EH (cell line): ENCODE measurements around the gene SNAPC2.
A peak's percentile ranks its signal among the peaks of the same experiment; 100 is the strongest.

ENCODE experiments used
- DNase-seq: peaks from one replicate; pipeline ENCODE4 v3.0.0-alpha.2; 2015; ENCODE audit warnings: low read depth

The SNAPC2 gene, protein sequence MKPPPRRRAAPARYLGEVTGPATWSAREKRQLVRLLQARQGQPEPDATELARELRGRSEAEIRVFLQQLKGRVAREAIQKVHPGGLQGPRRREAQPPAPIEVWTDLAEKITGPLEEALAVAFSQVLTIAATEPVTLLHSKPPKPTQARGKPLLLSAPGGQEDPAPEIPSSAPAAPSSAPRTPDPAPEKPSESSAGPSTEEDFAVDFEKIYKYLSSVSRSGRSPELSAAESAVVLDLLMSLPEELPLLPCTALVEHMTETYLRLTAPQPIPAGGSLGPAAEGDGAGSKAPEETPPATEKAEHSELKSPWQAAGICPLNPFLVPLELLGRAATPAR

DNA sequence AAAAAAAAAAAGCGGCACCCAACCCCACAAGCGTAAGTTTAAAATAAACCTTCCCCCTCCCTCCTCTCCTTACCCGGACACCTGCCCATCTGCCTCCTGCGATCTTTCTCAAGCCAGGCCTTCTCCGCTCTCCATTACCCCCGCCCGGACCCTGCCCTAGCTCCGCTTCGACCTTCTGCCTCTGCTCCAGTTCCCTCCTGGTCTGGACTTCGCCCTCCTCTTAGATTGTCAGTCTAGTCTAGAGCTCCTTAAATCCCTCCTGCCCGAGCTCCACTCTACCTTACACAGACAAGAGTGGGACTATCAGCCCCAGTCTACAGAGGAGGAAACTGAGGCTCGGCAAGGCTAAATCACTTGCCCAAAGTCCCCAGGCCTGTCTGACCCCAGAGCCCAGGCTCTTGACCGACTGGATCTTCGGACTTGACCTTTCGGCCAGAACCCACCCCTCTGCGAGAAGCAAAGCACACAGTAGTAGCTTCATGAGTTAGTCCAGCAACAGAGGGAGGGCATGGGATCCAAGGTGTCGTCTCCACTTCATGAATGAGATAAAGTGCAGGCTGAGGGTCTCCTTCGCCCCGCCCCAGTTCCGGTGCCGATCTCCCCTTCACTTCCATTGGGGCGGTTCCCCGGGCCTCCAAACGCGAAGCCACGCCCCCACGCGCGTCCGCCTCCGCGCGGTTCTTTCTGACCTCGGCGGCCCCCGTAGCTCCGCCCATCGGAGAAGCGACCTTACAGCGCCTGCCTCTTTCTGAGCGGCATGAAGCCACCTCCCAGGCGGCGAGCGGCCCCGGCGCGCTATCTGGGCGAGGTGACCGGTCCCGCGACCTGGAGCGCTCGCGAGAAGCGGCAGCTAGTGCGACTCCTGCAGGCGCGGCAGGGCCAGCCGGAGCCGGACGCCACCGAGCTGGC is at the start of gene SNAPC2:
Gene SNAPC2, plus strand, starts transcription at position 729 of the 909 bp plus-strand sequence. Its CDS starts 29 bp downstream, at position 758.
- DNase-seq = peak; percentile 94

DNA sequence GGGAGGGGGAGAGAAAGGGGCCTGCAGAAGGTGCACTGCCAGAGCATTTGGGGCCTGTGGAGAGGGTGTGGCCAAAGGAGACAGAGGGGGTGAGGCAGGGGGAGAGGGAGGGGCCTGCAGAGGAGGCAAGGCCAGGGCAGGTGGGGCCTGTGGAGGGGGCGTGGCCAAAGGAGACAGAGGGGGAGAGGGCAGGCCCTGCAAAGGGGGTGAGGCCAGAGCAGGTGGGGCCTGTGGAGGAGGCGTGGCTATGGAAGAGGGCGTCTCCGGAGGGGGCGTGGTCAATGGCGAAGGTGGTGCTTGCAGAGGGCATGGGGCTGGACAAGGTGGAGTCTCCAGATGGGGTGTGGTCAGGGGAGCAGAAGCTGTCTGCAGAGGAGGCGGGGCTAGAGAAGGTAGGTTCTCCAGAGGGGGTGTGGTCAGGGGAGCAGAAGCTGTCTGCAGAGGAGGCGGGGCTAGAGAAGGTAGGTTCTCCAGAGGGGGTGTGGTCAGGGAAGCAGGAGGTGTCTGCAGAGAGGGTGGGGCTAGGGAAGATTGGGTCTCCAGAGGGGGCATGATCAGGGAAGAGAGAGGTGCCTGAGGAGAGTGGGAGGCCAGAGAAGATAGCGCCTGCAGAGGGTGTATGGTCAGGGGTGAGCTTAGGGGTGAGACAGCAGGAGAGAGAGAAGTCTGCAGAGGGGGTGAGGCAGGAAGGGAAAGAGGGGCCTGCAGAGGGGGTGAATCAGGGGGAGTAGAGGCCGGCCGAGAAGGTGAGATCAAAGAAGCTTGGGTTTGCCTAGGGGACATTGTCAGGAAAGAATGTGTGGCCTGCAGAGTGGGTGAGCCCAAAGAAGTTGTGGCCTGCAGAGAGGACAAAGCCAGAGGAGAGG is 49.3 kb upstream of the SNAPC2 start:
- peak; percentile 63 for DNase-seq

DNA sequence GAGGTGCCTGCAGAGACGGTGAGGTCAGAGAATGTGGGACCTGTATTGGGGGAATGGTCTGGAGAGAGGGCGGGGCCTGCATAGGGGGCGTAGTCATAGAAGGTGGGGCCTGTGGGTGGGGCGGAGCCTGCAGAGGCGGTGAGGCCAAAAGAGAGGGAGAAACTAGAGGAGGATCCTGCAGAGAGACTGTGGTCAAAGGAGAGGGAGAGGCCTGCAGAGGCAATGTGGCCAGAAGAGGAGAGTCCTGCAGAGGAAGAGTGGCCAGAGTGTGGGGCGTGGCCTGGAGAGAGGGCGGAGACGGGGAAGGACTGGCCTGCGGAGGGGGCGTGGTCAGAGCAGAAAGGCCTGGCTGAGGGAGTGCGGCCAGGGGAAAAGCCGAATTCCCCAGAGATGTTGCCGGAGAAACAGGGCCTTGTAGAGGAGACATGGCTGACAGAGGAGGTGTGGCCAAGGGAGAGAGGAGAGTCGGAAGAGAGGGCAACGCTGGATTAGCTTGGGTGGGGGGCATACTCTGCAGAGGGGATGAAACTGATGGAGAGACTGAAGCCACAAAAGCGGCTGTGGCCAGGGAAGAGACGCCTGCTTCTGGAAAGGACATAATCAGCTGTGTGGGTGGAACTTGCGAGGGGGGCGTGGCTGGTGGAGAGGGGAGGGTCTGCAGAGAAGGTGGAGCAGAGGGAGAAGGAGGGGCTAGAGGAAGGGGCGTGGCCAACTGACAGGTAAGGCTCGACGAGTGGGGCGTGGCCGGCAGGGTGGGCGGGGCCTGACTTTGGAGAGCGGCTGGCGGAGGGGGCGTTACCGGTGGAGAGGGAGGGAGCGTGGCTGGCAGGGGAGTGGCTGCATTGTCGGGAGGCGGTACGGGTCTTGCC is 48.5 kb upstream of the SNAPC2 start:
- DNase-seq = peak; percentile 94

DNA sequence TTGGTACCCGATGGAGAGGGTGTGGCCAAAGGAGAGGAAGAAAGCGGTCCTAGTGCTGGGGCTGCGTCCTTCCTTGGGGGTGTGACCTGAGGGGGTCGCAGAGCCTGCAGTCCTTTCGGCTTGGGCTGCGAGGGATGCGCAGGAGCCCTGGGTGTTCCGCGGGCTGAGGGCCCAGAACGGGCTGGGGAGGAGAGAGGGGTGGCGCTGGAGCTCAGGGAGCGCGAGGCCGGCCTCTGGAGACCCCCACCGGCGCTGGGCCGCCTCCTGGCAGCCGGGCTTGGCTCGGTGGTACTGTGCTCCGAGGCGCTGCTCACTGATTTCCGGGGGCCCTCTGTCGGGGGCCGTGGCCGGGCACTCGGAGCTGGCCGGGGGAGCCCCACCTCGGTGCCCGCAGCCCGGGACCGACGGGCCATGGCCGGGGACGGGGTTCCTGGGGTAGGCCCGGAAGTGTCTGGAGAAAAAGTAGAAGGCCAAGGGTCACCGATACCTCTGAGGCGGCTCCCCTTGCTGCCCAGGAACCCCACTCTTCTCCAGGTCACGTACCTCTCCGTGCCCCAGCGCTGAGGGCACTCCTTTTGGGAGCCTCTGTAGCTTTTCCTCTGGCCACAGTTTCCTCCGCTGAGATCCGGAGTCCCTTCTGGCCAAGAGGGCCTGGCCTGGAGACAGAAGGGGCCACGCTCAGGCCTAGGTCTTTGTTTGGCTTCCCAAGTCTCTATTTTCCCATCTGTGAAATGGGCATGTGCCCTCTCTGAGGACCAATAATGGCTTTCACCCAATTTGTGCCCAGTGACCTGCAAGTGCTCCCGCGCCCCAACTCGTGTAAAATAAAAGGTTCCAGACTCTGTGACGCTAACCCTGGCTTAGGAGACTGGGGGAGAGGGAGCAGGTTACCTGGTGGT is 47.6 kb upstream of the SNAPC2 start:
- DNase-seq = no peak

DNA sequence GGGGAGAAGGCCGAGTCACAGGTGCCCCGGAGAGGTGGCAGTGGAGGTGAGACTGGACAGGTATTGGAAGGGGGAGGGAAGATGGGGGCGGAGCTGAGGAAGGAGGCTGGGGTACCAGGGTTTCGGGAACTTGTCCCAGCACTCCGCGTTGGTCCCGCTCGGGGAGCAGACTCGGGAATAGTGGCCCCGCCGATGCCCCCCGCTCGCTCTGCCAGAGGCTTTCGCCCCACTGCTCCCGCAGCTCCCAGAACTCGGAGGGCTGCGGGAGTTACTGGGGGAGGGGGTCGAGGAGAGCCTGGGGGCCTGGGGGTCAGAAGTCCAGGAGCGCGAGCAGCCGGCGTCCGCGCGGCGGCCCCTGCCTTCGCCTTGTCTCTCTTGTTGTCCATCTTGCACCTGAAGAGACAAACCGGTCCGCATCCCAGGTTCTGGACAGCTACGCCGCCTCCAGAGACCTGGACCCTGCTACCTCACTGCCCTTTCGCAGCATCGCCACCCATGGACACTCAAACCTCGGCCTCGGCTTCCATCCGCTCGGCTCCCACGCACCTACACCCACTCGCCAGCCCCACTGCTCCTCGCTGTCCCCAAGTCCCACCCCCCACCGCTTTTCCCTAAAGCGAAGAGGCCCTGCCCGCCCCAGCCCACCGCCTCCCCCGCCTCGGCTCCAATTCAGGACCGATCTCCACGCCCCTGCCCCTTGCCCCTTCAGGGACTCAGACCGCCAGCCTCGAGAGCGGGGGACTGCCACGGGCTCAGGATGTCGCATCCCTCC is 46.6 kb upstream of the SNAPC2 start:
- no peak for DNase-seq

DNA sequence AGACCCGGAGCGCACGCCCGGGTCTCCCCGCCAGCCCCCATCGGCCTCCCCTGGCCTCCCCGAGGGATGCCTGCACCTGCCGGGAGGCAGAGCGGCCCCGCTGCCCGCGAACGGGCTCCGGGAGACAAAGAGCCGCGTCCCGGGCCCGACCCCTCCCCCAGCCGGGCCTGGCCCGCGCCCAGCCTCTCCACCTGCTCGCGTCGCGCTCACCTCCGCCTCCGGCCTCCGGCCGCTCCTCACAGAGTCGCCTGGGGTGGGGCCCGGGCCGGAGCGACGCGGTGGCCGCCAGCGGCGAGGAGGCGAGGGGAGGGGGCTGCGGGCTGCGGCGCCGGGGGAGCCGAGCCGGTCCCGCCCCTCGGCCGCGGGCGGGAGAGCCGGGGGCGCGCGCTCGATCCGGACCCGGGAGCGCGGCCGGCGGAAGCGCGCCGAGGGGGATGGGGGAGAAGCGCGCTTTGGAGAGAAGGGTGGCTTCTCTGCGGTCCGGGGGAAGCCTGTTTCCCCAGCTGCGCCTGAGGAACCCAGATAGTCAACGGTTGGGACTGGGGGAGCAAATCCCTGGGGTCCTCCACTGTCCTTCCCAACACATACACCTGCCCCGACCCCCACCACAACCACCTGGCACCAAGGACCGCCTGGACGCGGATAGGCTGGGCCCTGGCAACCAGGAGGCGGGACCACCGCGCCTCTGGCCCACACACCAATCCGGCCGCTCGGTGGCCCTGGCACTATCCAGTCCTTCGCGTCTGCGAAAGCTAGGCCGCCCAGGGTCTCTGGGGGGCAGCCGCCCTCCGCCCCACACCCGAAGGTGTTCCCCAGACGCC is 45.9 kb upstream of the SNAPC2 start, which contains the start of gene PRR36:
Gene PRR36, minus strand, starts transcription at position 315 of the 821 bp plus-strand sequence. CDS start 701 bp downstream, outside the sequence.
- DNase-seq = no peak

DNA sequence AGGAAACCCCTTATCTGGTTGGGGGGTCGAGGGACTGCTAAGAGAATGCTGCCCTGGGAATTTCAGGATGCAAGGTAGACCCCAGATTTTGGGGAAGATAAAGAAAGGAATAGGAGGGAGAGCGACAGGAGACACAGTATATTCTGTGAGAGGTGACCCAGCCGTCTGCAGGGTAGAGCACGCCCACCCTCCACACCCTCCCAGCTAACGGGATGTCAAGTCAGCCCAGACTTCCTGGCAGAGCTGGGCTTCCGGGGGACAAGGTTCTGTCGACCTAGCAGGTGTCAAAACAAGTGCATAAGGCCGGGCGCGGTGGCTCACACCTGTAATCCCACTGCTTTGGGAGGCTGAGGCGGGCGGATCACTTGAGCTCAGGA is 45.3 kb upstream of the SNAPC2 start:
- DNase-seq = no peak

DNA sequence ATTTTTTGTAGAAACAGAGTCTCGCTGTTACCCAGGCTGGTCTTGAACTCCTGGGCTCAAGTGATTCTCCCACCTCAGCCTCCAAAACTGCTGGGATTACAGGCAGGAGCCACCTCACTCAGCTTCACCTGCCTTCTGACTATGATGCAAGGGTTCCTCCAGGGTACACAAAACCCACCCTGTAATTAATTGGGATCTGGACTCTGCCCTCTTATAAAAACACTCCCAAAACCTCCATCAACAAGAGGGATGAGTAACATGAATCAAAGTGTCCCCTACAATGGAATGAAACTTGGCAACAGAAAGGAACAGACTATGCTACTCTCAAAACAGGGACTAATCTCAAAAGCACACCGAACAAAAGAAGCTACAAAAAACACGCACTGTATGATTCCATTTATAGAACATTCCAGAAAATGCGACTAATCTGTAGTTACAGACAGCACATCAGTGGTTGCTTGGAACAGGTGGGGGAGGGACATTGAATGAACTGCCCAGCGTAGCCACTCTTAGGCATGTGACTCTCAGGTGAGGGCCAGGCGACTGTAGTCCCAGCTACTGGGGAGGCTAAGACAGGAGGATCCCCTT is 42.8 kb upstream of the SNAPC2 start:
- peak; percentile 39 for DNase-seq

DNA sequence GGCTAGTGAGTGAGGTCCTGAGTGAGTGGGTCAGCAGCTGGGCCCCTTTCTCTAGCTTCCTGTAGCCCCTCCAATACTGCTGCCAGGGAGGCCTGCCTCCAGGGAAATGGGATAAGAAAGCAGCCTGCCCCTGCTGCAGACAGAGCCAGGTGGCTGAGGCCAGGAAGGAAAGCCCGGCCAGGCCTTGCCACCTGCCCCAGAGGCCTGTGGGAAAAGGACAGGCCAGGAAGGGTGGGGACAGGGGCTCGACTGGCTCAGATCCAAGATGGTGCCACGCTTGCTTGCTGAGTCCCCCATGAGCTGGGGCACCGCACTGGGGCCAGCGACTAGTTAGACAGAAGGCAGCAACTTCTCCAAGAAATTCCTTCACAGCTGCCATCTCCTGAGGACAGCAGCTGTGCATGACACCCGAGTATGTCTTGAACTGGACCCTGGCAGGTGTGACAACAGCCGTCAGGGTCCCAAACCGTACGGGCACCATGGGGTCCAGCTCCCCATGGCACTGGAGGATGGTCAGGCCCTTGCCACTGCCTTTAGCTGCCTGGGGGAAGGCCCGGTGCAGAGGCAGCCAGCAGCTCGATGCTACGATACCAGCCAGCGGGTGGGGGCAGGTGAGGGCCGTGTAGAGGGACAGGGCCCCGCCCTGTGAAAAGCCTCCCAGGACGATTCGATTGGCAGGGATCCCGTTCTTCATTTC is 40.9 kb upstream of the SNAPC2 start:
- no peak for DNase-seq

DNA sequence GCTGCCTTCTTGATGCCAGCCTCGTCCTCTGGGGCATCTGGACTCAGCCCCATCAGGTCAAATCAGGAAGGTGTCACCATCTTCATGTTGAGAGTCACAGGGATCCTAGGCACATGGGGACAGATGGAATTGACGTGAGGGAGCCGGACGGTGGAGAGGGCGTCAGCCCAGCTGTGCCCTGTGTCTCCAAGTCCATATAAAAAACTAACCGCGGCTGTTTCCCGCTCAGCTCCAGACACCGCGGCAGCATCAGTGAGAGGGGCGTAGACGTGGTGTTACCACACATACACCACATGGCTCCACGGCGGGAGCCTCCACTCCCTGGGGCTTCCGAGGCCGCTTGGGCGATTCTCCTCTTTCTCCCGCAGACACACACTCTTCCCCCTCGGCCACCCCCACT is 40.3 kb upstream of the SNAPC2 start:
- DNase-seq = no peak

DNA sequence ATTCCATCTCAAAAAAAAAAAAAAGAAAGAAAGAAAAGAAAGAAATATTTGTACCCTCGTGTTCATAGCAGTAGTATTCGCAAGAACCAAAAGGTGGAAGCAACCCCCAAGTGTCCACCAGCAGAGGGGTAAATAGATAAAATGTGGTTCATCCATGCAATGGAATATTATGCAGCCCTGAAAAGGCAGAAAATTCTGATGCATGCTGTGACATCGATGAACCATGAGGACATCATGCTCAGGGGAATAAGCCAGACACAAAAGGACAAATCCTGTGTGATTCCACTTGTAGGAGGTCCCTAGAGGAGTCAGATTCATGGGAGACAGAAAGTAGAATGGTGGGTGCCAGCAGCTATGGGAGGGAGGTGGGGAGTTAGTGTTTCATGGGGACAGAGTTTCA is 38.2 kb upstream of the SNAPC2 start:
- DNase-seq = no peak

DNA sequence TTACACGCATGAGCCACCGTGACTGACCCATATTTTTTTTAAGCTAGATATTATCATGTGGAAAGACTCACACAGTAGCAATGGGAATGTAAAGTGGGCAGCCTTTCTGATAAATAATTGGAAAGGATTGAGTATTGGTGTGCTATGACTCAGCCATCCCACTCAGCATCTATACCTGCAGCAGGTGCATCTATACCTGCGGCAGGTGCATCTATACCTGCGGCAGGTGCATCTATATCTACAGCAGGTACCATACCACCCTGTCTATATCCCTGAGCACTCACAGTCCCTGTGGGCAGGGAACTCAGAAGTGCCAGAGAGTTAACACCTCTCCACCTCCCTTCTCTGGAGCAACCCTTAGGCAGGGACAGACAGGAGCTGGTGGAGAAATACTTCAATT is 37.0 kb upstream of the SNAPC2 start:
- no peak for DNase-seq

DNA sequence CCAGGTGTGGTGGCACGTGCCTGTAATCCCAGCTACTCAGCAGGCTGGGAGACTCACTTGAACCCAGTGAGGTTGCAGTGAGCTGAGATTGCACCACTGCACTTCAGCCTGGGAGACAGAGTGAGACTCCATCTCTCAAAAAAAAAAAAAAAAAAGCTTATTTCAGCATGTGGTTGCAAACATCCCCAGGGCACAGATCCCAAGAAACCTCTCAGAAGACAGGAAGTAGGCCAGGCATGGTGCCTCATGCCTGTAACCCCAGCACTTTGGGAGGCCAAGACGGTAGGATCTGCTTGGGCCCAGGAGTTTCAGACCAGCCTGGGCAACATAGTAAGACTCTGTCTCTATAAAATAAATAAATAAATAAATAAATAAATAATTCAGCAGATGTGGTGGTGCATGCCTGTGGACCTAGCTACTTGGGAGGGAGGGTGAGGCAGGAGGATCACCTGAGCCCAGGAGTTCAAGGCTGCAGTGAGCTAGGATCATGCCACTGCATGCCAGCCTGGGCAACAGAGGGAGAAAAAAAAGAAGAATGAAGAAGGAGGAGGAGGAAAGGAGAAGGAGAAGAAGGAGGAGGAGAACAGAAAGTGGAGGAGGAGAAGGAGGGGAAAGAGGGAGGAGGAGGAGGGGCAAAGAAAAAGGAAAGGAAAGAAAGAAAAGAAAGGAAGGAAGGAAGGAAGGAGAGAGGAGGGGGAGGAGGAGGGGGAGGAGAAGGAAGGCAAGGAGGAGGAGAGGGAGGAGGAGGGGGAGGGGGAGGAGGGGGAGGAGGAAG is 36.2 kb upstream of the SNAPC2 start:
- peak; percentile 81 for DNase-seq

DNA sequence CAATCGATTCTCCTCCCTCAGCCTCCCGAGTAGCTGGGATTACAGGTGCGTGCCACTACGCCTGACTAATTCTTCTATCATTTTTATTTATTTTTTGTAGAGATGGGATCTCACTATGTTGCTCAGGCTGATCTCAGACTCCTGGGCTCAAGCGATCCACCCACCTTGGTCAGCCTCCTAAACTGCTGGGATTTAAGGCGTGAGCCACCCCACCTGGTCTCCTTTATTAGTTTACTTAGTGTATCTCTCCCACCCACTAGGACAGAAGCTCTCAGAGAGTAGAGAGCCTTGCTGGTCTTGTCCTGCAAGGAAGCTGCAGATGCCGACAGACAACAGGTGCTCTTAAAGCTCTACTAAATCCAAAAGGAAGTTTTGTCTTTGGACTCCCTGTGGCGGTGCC is 34.3 kb upstream of the SNAPC2 start:
- no peak for DNase-seq

DNA sequence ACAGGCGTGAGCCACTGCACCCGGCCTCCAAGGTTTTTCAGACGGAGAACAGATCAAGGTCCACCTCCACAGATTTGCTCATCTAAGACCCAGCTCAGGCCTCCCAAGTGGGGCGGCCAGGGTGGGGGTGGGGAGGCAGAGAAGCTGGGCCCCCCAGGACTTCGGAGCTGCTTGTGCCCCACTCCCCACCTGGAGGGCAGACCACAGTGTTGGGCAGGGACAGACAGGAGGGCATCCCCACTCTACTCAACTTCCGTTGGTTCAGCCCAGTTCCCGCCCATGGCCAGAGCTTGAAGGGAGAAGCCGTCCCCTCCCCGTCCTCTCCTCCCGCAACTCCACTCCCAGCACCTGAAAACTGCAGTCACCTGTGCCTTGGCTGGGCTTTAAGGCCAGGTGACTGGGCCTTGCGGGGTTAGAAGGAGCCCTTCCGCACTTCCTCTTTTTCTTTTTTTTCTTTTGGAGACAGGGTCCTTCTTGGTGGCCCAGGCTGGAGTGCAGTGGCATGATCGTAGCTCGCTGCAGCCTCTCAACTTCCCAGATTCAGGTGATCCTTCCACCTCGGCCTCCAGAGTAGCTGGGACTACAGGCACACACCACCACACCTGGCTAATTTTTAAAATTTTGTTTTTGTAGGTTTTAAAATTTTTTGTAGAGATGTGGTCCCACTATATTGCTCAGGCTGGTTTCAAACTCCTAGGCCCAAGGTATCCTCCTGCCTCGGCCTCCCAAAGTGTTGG is 32.6 kb upstream of the SNAPC2 start:
- DNase-seq = no peak
